K562 (cell line): ENCODE data around the gene SUPT20H. TPM values are rescaled to one million over a fixed set of nuclear protein-coding genes. Genes with fewer than 3 reads are reported as not detected.

Experiments used
- ATAC-seq: fragments of 200-7000 bp; cut with Tn5 transposase; 3 replicates; pipeline ENCODE4 v1.9.1; 2020; ENCODE audit warnings: moderate library complexity
- BruUV-seq: library from RNA; stranded (reverse); fragments of 400-500 nt; replicated peaks from 2 replicates; lab custom pipeline; 2021; lab: Mats Ljungman, UMichigan
- CTCF ChIA-PET: fragments of 300-600 bp; formaldehyde crosslinking; extraction: SDS; loops from one replicate; lab custom pipeline; 2021; ENCODE audit warnings: low intra/inter-chr PET ratio; lab: Yijun Ruan, JAX
- POLR2A ChIA-PET: fragments of 300-600, 350-650 bp; sonication (Branson Sonifier 250); formaldehyde crosslinking; extraction: SDS; loops from one replicate; lab custom pipeline; 2021; ENCODE audit warnings: antibody characterized with exemption, inconsistent platforms; lab: Yijun Ruan, JAX
- DNase-seq, 4 experiments: peaks; one replicate each; pipeline versions ENCODE4 v3.0.0 to v3.0.0-alpha.2; 2011 to 2018; ENCODE audit warnings: low spot score in 3 of 4, mixed read lengths in 3 of 4; ENCODE audit errors: extremely low read depth in 1 of 4
- FAIRE-seq: peaks from 2 replicates; lab custom pipeline; 2011; peaks lifted over from hg19 to GRCh38; lab: Jason Lieb, UNC
- H2AFZ ChIP-seq: 2 replicates; pipeline ENCODE4 v1.6.0; 2011; ENCODE audit warnings: low read depth, low read length, control low read depth, inconsistent platforms
- H3K27ac ChIP-seq: fragments of 200-600 bp; 3 replicates; pipeline ENCODE4 v1.8.0; 2011; ENCODE audit warnings: low read depth, mild to moderate bottlenecking, control low read depth, inconsistent platforms, low read length, moderate library complexity, mixed read lengths; ENCODE audit errors: extremely low read depth
- H3K27me3 ChIP-seq, 2 experiments: fragments of 300-600 bp in 1 of 2; 2 replicates in 1 of 2; 3 replicates in 1 of 2; pipeline versions ENCODE4 v1.6.0 to v1.8.0; 2011; ENCODE audit warnings: inconsistent platforms in 2 of 2, low read length in 2 of 2, mild to moderate bottlenecking in 1 of 2, mixed read lengths in 1 of 2, moderate library complexity in 1 of 2; ENCODE audit not compliant: control insufficient read depth in 2 of 2, insufficient read depth in 2 of 2
- H3K36me3 ChIP-seq: fragments of 300-600 bp; 3 replicates; pipeline ENCODE4 v1.8.0; 2011; ENCODE audit warnings: mild to moderate bottlenecking, low read length, inconsistent platforms; ENCODE audit not compliant: control insufficient read depth, insufficient read depth
- H3K4me1 ChIP-seq, 2 experiments: fragments of 200-600 bp in 1 of 2; replicated peaks in 1 of 2; 2 replicates in 1 of 2; 3 replicates in 1 of 2; pipeline versions ENCODE4 v1.5.1 to v1.8.0; 2011; ENCODE audit warnings: inconsistent platforms in 2 of 2, low read length in 2 of 2, mild to moderate bottlenecking in 1 of 2, mixed read lengths in 1 of 2, moderate library complexity in 1 of 2; ENCODE audit not compliant: control insufficient read depth in 2 of 2, insufficient read depth in 2 of 2
- H3K4me2 ChIP-seq: 2 replicates; pipeline ENCODE4 v1.6.1; 2011; ENCODE audit warnings: low read length, control low read depth, inconsistent platforms, mixed read lengths; ENCODE audit not compliant: insufficient read depth
- H3K4me3 ChIP-seq: fragments of 200-600 bp; sonication (generic), shearing (Covaris generic); 2 replicates; pipeline ENCODE4 v1.5.1; 2016; ENCODE audit warnings: control low read depth, inconsistent platforms
- H3K79me2 ChIP-seq: fragments of 200-600 bp; 3 replicates; pipeline ENCODE4 v1.8.0; 2011; ENCODE audit warnings: low read length, inconsistent platforms; ENCODE audit not compliant: control insufficient read depth, insufficient read depth
- H3K9ac ChIP-seq, 2 experiments: 2 replicates each; pipeline versions ENCODE4 v1.6.0 to v1.6.1; 2011; ENCODE audit warnings: low read depth in 2 of 2, low read length in 2 of 2, control low read depth in 1 of 2, inconsistent platforms in 1 of 2, mild to moderate bottlenecking in 1 of 2, mixed read lengths in 1 of 2; ENCODE audit not compliant: insufficient read depth in 1 of 2
- H3K9me1 ChIP-seq: one replicate; pipeline ENCODE4 v1.6.0; 2011; ENCODE audit warnings: inconsistent platforms, mild to moderate bottlenecking, low read length, moderate library complexity; ENCODE audit not compliant: control insufficient read depth, insufficient read depth
- H3K9me3 ChIP-seq: replicated peaks from 2 replicates; pipeline ENCODE4 v1.5.1; 2011; ENCODE audit warnings: low read depth, low read length, inconsistent platforms; ENCODE audit not compliant: control insufficient read depth, insufficient read depth
- H4K20me1 ChIP-seq: replicated peaks from 2 replicates; pipeline ENCODE4 v1.6.1; 2011; ENCODE audit warnings: low read length, inconsistent platforms, mixed read lengths; ENCODE audit not compliant: control insufficient read depth, insufficient read depth
- ARID3A ChIP-seq: IDR thresholded peaks from 2 replicates; pipeline ENCODE4 v1.6.1; 2012; ENCODE audit warnings: low read depth, low read length, improper control_type of control experiment, borderline replicate concordance
- ATF7 ChIP-seq: fragments of 450-650 bp; IDR thresholded peaks from 2 replicates; pipeline ENCODE4 v1.7.1; 2014; ENCODE audit warnings: mild to moderate bottlenecking, moderate library complexity
- FOSL1 ChIP-seq: fragments of 200-800 bp; sonication (Bioruptor generic); conservative IDR thresholded peaks from 2 replicates; pipeline ENCODE4 v1.6.1; 2016; ENCODE audit warnings: missing genetic modification characterization, missing compliant biosample characterization
- HLTF ChIP-seq: fragments of 450-650 bp; IDR thresholded peaks from 2 replicates; pipeline ENCODE4 v1.6.1; 2016
- HMGN3 ChIP-seq: IDR thresholded peaks from 2 replicates; pipeline ENCODE4 v1.6.1; 2011; ENCODE audit warnings: borderline replicate concordance, low read depth, mild to moderate bottlenecking, mixed read lengths, low read length; ENCODE audit not compliant: insufficient read length; ENCODE audit errors: extremely low read depth
- KAT2B ChIP-seq: IDR thresholded peaks from one replicate; pipeline ENCODE4 v1.6.1; 2012; ENCODE audit warnings: low read depth, mild to moderate bottlenecking, control low read depth, inconsistent platforms, low read length, moderate library complexity
- L3MBTL2 ChIP-seq: fragments of 450-650 bp; IDR thresholded peaks from 2 replicates; pipeline ENCODE4 v1.6.1; 2016; ENCODE audit warnings: mild to moderate bottlenecking, moderate library complexity
- MEIS2 ChIP-seq: fragments of 450-650 bp; IDR thresholded peaks from 2 replicates; pipeline ENCODE4 v1.6.1; 2014; ENCODE audit warnings: mild to moderate bottlenecking; ENCODE audit not compliant: partially characterized antibody
- MXI1 ChIP-seq: IDR thresholded peaks from 2 replicates; pipeline ENCODE4 v1.6.1; 2011; ENCODE audit warnings: low read depth, mild to moderate bottlenecking, improper control_type of control experiment, low read length
- PHF8 ChIP-seq: fragments of 200-600 bp; sonication (generic); IDR thresholded peaks from 2 replicates; pipeline ENCODE4 v1.6.1; 2012; ENCODE audit warnings: mixed run types, mild to moderate bottlenecking, inconsistent platforms, low read length, moderate library complexity, borderline replicate concordance
- POLR2A ChIP-seq: fragments of 450-650 bp; conservative IDR thresholded peaks from 2 replicates; pipeline ENCODE4 v1.6.1; 2016
- SRSF7 ChIP-seq: fragments of 200-400 bp; formaldehyde crosslinking; optimal IDR thresholded peaks from 2 replicates; pipeline ENCODE3; 2017; ENCODE audit warnings: mild to moderate bottlenecking, low read depth, low read length
- WGBS: fragments of 100-300 bp; shearing (Covaris generic); methylation state at CpG from one replicate; pipeline ENCODE4 v1.1.6; 2016; ENCODE audit warnings: low coverage, mixed read lengths; ENCODE audit not compliant: insufficient coverage; ENCODE audit errors: missing lambda C conversion rate; 5-methylcytosine and 5-hydroxymethylcytosine counted together
- in situ Hi-C: fragments of 300-500 bp; cut with MboI; formaldehyde crosslinking; loops from 4 replicates; pipeline ENCODE4 v1.15.0; 2018; ENCODE audit warnings: inconsistent platforms, mixed read lengths
- intact Hi-C: fragments of 100-400 bp; cut with micrococcal nuclease; formaldehyde crosslinking; loops from 2 replicates; pipeline ENCODE4 v1.14.2; 2022
- polyA plus RNA-seq, 8 experiments: library from polyadenylated mRNA; depleted of rRNA in 4 of 8; stranded (reverse) in 5 of 8; unstranded in 3 of 8; fragments of >200 nt; fragmentation: Nextera tagmentation in 2 of 8; fragmentation: Illumina TruSeq in 1 of 8; extraction: Ambion mirVana in 2 of 8; extraction: Trizol in 1 of 8; gene quantifications; 2 replicates each; pipeline versions ENCODE4 v1.2.1 to v1.2.3, GENCODE V29; 2011 to 2014; ENCODE audit warnings: inconsistent platforms in 1 of 8, missing spikeins in 1 of 8
- total RNA-seq, 7 experiments: library from RNA; depleted of rRNA in 6 of 7; stranded (reverse); fragments of >200 nt in 6 of 7; fragmentation: Illumina TruSeq in 2 of 7; extraction: Trizol in 2 of 7; gene quantifications; 2 replicates each; pipeline versions ENCODE4 v1.2.1 to v1.2.3, GENCODE V29; 2011 to 2021; ENCODE audit warnings: low replicate concordance in 1 of 7
- TF ChIP-seq, protein P1 (sequence below), 2 experiments: fragments of 450-650 bp; conservative IDR thresholded peaks; 2 replicates each; pipeline ENCODE4 v1.6.1; 2017; ENCODE audit warnings: mild to moderate bottlenecking in 2 of 2, moderate library complexity in 2 of 2
- TF ChIP-seq, protein P2 (sequence below): sonication (generic); formaldehyde crosslinking; IDR thresholded peaks from 2 replicates; pipeline ENCODE4 v1.8.0; 2022; ENCODE audit warnings: missing genetic modification reagents, mild to moderate bottlenecking, moderate library complexity, borderline replicate concordance
- TF ChIP-seq, protein P3 (sequence below): IDR thresholded peaks from 2 replicates; pipeline ENCODE4 v1.6.1; 2011; ENCODE audit warnings: borderline replicate concordance, low read depth, mild to moderate bottlenecking, moderate library complexity, low read length; ENCODE audit not compliant: insufficient read depth, poor library complexity, severe bottlenecking

Gene SUPT20H
- total and polyA plus RNA-seq, 9 of the 15 experiments (the other 6 are each of a cell fraction or from before 2014, with no cell fraction given): 11.4 to 71.8 (median 31.7) TPM

- DNase-seq (peak; percentile 70 to 90 (median 78)), ATAC-seq (peak; percentile 81), FAIRE-seq (no peak)
- H3K4me1 ChIP-seq: no peaks in the 10 kb centered on the region; a peak in 1 of 5 replicates
- POLR2A ChIA-PET: interaction anchor here (1.9 kb wide), 1 partner anchor 19 kb away, joined by 7 read pairs; no protein-coding TSS in a partner anchor
- peak within 1 kb of the TSS; percentile 100 for H3K27ac ChIP-seq
- H3K4me3 ChIP-seq: peak within 1 kb of the TSS; percentile 96
- CTCF ChIA-PET: interaction anchor here (0.6 kb wide), 1 partner anchor 1018 kb away, joined by 3 read pairs; no protein-coding TSS in a partner anchor
- in situ Hi-C loops: no loop called here
- H3K9me1 ChIP-seq: no peaks in the 10 kb centered on the region
- H3K79me2 ChIP-seq: peaks cover 80% of the 10 kb centered on the region
- H3K9me3 ChIP-seq: no peaks in the 10 kb centered on the region
- 0% methylated on average over 21 of the region's 52 CpGs for WGBS
- BruUV-seq: no TSS peak
- peaks cover 4% of the 10 kb centered on the region; the same call in 1 of the 2 replicates for H4K20me1 ChIP-seq
- H3K4me2 ChIP-seq: peak within 1 kb of the TSS; percentile 93
- peak within 1 kb of the TSS; percentile 96 to 99 for H3K9ac ChIP-seq
- intact Hi-C loops: no loop called here
- H3K27me3 ChIP-seq: no peaks in the 10 kb centered on the region
- peak within 1 kb of the TSS; percentile 100 for H2AFZ ChIP-seq
- H3K36me3 ChIP-seq: peaks cover 46% of the 10 kb centered on the region
- TF ChIP-seq MEIS2: no peak
- 0 out of 2 replicates have a peak, but pooled peaks have one; percentile 19 for TF ChIP-seq HLTF
- TF ChIP-seq, protein P1, sequence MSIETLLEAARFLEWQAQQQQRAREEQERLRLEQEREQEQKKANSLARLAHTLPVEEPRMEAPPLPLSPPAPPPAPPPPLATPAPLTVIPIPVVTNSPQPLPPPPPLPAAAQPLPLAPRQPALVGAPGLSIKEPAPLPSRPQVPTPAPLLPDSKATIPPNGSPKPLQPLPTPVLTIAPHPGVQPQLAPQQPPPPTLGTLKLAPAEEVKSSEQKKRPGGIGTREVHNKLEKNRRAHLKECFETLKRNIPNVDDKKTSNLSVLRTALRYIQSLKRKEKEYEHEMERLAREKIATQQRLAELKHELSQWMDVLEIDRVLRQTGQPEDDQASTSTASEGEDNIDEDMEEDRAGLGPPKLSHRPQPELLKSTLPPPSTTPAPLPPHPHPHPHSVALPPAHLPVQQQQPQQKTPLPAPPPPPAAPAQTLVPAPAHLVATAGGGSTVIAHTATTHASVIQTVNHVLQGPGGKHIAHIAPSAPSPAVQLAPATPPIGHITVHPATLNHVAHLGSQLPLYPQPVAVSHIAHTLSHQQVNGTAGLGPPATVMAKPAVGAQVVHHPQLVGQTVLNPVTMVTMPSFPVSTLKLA (conservative IDR thresholded peaks at IDR 0.05): peak in 1 of 2 experiments; percentile 38; a peak in 1 of 4 replicates
- TF ChIP-seq, protein P2, sequence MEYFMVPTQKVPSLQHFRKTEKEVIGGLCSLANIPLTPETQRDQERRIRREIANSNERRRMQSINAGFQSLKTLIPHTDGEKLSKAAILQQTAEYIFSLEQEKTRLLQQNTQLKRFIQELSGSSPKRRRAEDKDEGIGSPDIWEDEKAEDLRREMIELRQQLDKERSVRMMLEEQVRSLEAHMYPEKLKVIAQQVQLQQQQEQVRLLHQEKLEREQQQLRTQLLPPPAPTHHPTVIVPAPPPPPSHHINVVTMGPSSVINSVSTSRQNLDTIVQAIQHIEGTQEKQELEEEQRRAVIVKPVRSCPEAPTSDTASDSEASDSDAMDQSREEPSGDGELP (CRISPR knock-in tag): peak; percentile 78
- TF ChIP-seq PHF8: peak; percentile 86
- peak; percentile 86 for TF ChIP-seq HMGN3
- peak; percentile 19; the same call in 1 of the 2 replicates for TF ChIP-seq MXI1
- TF ChIP-seq KAT2B: peak; percentile 94
- TF ChIP-seq FOSL1: 0 out of 2 replicates have a peak, but pooled peaks have one; percentile 8
- TF ChIP-seq POLR2A: peak; percentile 78
- peak; percentile 79; the same call in 1 of the 2 replicates for TF ChIP-seq ARID3A
- TF ChIP-seq, protein P3, sequence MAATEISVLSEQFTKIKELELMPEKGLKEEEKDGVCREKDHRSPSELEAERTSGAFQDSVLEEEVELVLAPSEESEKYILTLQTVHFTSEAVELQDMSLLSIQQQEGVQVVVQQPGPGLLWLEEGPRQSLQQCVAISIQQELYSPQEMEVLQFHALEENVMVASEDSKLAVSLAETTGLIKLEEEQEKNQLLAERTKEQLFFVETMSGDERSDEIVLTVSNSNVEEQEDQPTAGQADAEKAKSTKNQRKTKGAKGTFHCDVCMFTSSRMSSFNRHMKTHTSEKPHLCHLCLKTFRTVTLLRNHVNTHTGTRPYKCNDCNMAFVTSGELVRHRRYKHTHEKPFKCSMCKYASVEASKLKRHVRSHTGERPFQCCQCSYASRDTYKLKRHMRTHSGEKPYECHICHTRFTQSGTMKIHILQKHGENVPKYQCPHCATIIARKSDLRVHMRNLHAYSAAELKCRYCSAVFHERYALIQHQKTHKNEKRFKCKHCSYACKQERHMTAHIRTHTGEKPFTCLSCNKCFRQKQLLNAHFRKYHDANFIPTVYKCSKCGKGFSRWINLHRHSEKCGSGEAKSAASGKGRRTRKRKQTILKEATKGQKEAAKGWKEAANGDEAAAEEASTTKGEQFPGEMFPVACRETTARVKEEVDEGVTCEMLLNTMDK: peak; percentile 98
- peak; percentile 38; the same call in 1 of the 2 replicates for TF ChIP-seq L3MBTL2
- TF ChIP-seq SRSF7: no peak
- TF ChIP-seq ATF7: peak; percentile 68
Observed at GRCh38 chr13:36999054-36999714, 60.3 kb downstream of the SUPT20H start, which contains the start of gene ALG5. Gene ALG5, minus strand, starts transcription at chr13:36999340. Its CDS starts 40 bp downstream, at chr13:36999300.
